ENCODE results near the gene CPN1.
A peak's percentile ranks its signal among the peaks of the same experiment; 100 is the strongest.
"Not testable (repeated sequence)": the region's sequence is repeated elsewhere in the genome, so short reads cannot be mapped to it uniquely, and the experiment has no call there.

CPN1 gene

DNA sequence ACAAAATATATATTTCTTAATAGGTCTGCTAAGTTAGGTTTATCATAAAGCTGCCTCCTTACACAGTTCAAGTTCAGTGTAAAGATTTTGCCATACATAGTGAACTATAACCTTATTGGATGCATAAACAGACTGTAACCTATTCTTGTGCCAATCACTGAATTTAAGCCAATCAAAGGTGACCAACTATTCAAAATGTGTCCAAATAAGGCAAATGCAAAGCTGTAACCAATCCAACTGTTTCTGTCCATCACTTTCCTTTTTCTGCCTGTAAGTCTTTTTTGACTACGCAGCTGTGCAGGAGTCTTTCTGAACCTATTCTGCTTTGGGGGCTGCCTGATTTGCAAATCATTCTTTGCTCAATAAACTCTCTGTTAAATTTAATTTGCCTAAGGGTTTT is 60.3 kb downstream of the CPN1 start:
- no peak for DNase-seq

DNA sequence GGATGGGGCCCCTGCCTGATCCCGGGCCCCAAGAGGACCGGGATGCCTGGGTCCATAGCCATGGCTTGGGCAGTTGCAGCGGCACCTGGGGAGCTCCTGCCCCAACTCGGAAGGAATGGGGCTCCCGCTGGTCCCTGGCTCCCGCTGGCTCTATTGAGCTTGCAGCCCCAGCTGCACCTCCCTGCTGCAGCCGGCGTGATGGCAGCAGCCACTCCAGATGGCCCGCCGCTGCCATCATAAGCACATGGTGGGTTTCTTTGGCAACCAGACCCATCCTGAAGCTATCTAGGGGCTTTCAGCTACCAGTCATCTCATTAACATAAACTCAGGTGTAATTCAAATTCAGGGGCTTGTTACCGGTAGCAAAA is 60.8 kb downstream of the CPN1 start:
- no peak for DNase-seq

DNA sequence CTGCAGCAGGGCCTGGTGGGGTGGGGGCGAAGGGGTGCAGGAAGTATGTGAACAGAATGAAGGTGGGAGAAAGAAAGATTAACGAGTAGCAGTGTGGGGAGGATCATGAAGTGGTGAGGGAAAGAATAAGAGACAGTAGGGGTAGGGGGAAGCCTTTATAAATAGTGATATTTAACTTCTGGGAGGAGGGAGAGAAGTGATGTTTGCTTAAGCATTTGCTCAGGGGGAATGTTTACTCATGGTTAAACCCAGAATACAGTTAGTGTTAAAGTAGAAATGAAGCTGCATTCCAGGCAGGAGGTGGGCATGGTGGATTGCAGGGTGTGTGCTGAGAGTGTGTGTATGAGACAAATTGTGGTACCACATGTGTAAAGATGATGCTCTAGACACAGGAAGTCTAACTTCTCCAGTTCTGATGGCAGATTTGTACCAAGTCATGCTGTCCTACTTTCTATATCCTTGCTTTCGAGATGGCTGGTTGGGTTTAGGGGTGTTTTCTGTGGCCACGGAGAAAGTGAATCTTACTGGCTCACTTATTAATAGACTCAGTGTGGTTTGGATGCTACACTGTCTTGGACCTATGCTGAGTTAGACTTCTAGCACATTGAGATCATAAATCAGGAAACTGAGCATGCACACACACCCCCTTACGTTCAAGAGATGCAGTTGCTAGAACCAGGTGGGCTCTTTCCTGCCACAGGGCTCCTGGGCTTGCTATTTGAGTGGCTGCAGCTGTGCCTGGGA is 61.4 kb downstream of the CPN1 start:
- DNase-seq: peak in 1 of 5 donors; percentile 11

DNA sequence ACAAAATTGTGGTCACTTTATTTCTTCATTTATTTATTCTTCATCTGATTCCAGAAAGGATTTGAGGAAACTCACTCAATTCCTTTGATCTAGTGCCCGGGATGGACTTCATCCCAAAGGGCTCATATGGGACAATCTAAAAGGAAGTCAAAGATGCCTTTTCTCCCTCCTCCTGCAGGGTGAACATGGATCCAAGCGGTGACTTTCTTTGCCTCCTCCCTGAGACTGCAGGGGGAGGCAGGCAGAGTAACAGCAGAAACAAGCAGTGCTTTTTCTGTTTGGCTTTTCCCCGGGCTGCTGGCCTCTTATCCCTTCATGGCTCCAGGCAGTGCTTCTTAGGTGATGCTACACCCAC is 61.9 kb downstream of the CPN1 start:
- no peak for DNase-seq

DNA sequence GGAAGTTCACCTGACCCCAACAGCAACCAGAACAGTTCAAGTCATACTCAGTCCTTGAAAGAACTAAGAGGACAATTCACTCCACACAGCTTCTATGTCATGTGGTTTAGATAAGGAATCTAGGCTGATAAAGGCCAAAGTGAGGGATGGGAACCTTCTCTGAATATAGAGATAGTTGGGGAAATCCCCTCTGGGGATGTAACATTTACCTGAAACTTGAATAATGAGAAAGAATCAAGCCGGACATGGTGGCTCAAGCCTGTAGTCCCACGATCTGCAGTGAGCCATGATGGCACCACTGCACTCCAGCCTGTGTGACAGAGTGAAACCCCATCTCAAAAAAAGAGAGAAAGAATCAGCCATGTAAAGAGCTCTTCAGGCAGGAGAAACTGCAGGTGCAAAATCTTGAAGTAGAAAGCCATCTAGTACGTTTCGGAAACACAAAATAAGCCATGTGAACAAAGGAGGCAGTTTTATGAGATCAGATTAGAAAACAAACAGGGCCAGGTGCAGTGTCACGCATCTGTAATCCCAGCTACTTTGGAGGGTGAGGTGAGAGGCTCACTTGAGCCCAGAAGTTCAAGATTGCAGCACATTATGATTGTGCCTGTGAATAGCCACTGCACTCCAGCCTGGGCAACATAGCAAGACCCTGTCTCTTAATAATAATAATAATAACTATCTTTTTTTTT is 67.5 kb downstream of the CPN1 start:
- no peak for DNase-seq

DNA sequence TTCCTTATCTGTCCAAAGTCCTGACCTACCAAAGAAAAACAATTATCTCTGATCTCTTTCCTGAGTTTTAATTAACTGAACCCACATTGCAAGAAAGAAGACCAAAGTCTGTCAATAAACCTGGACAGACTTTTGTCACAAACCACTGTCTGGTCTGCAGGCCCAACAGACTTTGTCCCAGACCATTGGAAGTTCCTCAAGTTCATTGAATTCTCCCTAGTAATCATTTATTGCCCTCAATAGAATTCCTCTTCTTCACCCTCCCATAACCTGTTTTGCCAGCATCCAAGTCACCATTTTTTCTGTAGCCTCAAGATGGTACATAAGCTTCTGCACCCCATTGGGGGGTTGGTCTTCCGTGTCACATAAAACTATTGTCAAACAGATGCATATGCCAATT is 68.0 kb downstream of the CPN1 start:
- DNase-seq: no peak

DNA sequence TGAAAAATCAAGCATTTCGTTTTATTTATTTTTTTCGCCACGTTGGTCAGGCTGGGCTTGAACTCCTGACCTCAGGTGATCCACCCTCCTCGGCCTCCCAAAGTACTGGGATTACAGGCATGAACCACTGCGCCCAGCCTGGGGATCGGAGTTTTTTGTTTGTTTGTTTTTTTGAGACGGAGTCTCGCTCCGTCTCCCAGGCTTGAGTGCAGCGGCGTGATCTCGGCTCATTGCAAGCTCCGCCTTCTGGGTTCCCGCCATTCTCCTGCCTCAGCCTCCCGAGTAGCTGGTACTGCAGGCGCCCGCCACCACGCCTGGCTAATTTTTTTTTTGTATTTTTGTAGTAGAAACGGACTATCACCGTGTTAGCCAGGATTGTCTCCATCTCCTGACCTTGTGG is 69.8 kb downstream of the CPN1 start:
- not testable (repeated sequence) for DNase-seq

DNA sequence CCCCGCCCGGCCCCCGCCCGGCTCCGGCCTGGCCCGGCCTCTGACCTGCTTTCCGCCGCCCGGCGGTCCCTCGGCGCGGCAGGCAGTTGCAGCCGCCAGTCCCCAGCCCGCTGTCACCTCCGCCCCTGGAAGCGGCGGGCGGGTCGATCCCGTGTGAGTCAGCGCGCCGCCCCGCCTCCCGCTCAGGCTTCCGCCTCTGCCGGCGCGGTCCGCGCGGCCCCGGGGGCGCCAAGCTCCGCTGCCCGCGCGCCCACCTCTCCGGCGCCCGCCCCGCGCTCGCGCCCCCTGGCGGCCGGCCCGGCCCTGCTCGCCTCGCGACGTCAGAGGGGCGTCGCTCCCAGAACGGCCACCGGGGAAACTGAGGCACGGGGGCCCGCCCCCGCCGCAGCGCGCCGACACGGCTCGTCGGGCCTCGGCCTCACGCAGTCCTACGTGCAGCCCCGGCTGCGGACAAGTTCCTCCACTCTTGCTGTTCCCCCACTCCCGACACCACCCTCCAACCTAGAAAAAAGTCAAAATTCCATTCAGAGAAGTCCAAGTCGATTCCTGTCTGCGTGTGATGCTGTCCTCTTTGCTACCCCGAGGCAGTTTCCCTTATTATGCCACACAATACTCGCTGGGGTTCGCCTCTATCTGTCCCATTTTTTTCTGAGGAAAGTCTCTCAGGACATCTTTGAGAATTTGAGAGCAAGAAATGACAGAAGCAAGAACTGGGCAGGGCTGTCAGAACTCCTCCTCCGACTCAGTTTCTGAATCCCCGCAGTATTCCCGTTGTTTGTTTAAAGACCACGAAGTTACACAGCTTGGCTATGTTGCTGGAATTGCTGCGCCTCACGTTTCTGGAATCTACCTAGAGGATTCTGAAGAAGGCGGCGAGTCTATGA is 71.6 kb downstream of the CPN1 start, which contains the start of gene DNMBP:
Gene DNMBP (minus strand): TSS at position 155 of the 884 bp plus-strand sequence. CDS start 37,823 bp downstream, outside the sequence.
- DNase-seq: peak; percentile 55 to 79 (median 59)

DNA sequence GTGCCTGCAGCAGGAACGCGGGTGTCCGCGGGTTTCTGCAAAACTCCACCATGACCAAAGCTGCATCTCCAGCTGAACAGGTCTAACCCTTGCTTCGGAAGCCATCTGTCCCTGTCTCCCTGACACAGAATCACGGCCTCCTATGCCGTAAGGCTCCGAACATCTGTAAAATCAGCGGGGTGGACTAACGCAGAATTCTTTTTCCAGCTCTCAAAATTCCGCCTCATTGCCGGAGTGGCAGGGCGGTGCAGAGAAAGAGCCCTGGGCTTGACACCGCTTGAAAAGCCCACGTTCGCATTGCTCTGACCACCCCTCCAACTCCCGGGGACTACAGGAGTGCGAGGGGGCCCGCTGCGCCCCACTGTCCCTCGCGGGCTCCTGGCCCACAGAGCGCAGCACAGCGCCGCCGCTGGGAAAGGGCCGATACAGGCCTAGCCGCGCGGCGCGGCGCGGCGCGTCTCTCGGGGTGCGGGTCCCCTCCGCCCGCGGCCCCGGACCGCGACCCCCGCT is 72.3 kb downstream of the CPN1 start:
- peak in 1 of 5 donors; percentile 23 for DNase-seq

DNA sequence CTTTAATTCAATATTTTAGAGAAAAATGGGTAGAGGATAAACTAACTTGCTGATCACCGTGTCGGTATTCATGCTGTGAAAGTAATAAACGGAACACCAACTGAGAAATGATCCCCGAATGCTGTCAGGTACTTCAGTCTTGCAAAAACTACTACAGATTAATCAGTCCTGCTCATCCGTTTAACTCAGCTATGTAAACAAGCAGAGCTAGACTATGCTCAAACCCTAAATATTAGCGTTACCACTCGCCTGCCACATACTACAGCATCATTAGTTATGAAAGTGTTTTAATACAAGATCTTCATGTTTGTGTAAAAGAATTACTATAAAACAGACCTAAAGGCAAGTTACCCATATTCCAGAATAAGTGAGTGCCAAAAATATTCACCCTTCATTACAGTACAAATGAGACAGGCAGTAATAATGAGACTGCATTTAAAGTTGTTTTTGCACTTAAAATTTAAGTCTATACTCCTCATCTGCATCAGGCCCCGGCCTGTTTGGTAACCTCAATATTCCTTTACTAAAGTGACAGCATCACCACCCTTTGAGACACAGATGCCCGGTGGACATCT is 72.9 kb downstream of the CPN1 start:
- DNase-seq: no peak

DNA sequence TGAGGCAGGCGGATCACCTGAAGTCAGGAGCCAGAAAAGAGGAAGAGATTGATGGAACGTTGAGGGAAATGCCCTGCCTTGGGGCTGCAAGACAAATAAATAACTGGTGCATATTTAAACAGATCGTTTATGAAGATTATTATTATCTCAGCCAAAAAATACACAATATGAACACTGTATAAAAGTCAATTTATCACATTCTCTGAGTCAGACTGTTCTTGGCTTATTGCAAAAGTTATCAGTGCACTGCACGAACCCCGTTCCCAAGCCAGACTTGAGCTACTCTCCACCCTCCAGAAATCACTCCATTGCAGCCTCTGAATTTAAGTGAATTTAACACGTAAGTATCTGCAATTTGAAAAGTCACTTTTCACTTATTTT is 73.5 kb downstream of the CPN1 start:
- no peak for DNase-seq

DNA sequence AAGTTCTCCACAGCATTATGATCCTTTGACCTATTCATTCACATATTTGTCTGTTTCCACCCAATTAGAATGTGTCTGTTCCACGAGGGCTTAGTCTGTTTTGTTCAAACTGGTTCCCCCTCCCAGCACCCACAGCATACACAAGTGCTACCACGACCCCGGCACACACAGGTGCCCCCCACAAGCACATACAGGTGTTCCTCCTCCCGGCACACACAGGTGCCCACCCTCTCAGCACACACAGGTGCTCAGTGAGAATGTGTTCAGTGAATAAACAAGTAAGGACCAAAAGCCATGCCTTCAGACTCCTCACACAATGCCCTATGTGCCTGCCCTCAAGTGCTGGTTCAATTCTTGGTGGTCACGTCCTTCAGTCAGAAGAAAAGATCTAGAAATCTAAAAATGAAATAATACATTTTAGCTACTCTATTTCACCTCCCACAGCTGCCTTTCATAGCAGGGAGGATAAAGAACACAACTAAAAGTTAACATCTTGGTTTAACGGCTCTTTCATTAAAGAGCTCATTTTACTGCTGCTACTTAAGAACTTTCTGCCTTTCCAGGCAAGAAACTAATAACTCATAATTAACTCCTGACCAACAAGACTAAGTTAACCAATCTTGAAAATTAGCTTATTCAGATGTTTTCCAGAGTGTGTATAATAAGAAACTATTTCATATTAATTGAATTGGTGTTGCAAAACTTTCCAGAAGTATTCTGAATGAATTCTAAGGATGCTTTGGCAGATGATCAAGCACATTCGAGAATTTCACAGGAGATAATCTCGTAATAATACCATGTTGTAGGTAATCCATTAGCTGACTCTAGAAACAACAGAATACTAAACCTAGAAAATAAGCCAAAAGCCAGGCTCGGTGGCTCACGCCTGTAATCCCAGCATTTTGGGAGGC is 74.2 kb downstream of the CPN1 start:
- DNase-seq: no peak

DNA sequence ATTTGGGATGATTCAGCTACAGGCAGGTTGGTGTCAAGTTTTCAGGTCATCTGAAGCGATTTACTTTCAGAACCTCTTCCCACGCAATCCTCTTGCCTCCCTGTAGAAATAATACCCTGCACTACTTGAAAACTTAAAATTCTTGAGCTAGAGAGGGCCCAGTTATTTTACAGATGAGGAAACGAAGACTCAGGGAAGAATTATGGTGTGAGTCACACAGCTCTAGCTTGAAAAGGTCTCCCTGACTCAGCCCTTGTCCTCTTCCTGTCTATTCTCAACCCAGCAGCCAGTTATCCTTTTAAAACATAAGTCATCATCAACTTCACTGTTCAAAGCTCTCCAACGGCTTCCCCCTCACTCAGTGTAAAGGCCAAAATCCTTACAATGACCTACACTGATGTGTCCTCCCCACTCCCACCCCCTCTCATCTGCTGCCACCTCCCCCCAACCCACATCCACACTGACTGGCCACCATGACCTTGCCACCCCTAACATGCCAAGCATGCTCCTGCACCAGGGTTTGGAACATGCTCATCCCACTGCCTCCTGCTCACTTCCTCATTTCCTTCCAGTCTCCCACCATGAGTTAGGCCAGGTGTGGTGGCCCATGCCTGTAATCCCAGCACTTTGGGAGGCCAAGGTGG is 75.3 kb downstream of the CPN1 start:
- DNase-seq: peak in 1 of 5 donors; percentile 7

DNA sequence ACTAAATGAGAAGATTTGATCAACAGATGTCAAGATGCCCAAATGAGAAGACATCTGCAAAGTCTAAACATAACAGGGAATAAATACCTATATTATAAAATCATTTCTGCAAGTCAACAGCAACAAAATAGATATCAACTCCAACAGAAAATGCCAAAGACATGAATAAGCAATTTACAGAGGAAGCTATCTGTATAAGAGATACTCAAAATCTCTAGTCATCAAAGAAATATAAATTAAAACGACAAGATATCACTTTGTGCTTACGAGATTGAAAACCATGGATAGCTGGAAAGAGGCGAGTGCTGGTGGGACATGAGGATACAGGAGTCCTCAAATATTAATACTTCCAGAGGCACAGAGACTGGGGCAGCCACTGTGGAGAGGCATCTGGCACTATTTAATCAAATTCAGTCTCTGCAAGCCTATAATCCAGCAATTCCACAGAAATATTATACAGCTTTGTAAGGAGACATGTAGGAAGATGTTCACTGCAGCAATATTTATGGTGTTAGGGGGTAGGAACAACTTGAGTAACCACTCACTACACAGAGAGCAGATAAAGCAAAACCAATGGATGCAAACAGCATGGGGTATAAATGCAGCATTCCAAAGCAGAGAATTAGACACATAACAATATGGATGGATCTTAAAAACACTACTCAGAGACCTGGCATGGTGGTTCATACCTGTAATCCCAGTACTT is 76.7 kb downstream of the CPN1 start:
- DNase-seq: no peak

DNA sequence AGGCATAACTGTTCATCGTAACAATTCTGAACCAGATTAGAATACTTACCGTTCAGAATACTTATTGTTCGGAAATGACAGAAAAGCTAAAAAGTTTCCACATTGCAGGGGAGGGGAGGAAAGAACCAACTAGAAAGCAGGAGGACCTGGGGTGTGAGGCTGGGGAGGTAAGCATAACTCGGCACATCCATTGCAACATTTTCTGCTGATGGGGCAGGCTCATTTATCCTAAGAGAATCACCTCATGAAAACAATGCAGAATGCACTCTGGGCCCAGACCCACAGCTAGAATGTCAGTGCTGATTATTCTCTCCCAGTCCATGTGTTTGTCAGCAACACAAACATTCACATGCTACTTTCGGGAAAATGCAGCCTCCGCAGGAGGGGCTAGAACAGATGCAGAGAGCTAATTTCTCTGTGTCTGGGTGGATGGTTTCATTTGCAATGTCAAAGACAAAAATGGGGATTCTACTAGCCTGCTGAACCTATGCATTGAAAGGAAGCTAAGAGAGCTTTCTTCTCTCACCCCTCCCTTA is 81.5 kb downstream of the CPN1 start:
- DNase-seq: no peak

DNA sequence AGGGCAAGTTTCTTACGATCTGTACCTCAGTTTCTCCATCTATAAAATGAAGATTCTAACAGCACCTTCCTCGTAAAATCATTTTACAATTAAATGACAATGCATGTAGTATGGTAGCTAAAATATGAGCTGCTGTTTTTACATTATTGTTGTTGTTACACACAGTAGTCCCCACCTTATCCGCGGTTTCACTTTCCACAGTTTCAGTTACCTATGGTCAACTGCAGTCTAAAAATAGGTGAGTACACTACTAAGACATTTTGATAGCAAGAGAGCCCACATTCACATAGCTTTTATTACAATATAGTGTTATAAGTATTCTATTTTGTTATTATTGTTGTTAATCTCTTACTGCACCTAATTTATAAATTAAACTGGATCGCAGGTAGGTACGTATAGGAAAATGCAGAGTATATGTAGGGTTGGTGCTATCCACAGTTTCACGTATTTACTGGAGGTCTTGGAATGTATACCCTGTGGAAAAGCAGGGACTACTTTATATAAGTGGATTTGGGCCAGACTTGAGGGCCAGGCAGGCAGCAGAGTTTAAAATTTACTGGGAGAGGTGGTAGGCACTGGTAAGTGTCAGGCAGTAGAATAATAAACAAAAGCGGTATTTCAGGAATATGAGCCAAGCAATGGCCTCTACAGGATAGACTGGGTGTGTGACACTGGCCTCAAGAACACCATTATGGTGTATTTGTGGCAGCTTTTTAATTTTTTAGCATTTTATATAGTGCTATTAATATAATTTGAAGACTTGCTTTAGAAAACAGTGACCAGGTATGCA is 82.2 kb downstream of the CPN1 start:
- DNase-seq: no peak

DNA sequence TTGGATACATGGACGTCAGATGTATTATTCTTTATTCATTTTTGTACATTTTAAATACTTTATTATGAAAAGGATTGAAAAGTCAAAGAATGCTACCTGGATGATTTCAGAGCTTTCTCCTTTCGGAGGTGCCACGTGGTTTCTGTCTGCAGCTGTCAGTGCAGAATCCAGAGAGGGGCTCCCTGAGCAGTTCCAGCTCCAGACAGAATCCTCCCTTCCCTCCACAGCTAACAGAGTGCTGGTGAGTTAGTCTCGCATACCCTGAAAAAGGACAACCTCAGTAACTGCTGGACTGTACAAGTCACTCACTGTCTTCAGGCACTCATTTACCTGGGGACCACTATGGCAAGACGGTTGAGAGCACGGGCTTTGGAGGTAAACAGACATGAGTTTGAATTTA is 82.8 kb downstream of the CPN1 start:
- no peak for DNase-seq

DNA sequence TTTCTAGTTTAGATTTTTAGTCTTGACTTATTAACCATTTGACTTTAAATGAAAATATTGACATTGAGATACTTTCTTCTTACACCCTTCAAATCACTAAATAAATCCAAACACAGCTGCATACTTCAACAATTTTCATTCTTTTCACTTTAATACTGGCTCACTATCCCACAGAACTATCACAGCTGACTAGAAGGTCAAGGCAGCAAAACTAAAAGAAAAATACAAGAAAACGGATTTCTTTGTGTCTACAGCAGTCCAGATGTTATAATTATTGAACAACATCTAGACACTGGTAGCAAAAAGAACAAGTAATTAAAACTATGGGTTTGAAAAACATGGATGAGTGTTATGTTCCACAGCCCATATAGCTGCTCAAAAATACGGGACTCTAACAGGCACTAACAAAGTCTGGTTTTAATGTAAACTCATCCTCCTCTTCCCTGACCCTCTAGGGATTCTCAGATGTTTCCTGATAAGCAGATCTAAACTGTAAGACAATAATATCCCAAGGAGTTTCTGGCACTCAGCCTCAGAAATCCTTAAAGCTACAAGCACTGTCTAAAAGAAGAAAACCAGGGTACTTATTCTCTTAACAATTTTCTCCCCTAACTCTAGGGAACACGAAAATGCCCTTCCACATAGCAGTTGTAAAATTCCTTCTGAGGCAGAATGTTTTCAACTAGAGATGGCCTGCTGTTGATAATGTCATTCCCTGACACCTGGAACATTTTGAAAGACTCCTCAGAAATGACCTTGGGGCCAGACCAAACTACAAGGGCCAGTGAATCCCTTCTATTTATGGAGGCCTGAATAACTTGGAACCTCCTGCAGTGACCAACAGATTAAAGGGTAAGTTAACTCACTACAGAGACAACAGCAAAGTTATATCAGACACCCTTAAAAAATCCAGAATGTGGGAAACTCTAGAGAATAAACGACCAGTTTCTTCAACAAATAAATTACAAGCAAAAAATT is 84.7 kb downstream of the CPN1 start:
- DNase-seq: no peak
